Vagina (tissue), 2 donors: ENCODE measurements around the gene SKA1. TPM values are rescaled to one million over a fixed set of nuclear protein-coding genes. Genes with fewer than 3 reads are reported as not detected.

Source experiments
- DNase-seq, 2 donors: peaks; one replicate each; pipeline ENCODE4 v3.0.0-alpha.2; 2017; ENCODE audit errors: extremely low spot score in 2 of 2
- H3K27ac ChIP-seq: fragments of 200-600 bp; sonication (generic); one replicate; pipeline ENCODE4 v1.5.1; 2019
- H3K27me3 ChIP-seq: fragments of 200-600 bp; sonication (generic); one replicate; pipeline ENCODE4 v1.5.1; 2019
- H3K36me3 ChIP-seq, 2 donors: fragments of 200-600 bp; sonication (generic); one replicate each; pipeline ENCODE4 v1.5.1; 2017 to 2019
- H3K4me1 ChIP-seq: fragments of 200-600 bp; sonication (generic); one replicate; pipeline ENCODE4 v1.5.1; 2019
- H3K4me3 ChIP-seq, 2 donors: fragments of 200-600 bp; sonication (generic); 1 replicate in 1 of 2; 2 replicates in 1 of 2; pipeline ENCODE4 v1.5.1; 2016 to 2019
- H3K9me3 ChIP-seq: fragments of 200-600 bp; sonication (generic); one replicate; pipeline ENCODE4 v1.5.1; 2019
- POLR2A ChIP-seq, 2 donors: fragments of 450-650 bp; IDR thresholded peaks; one replicate each; pipeline ENCODE4 v1.6.1; 2017; ENCODE audit warnings: antibody characterized with exemption in 2 of 2, mild to moderate bottlenecking in 2 of 2, moderate library complexity in 2 of 2
- POLR2AphosphoS5 ChIP-seq, 2 donors: sonication (generic); formaldehyde crosslinking; IDR thresholded peaks; one replicate each; pipeline ENCODE4 v1.9.0; 2017; ENCODE audit warnings: antibody characterized with exemption in 2 of 2, mild to moderate bottlenecking in 2 of 2, low read depth in 1 of 2; ENCODE audit not compliant: insufficient read depth in 1 of 2
- intact Hi-C: fragments of 100-400 bp; cut with DNase I; formaldehyde crosslinking; loops from one replicate; pipeline ENCODE4 v1.15.1; 2023
- total RNA-seq: library from RNA; depleted of rRNA; stranded (reverse); fragments of >200 nt; gene quantifications from one replicate; pipeline ENCODE4 v1.2.3, GENCODE V29; 2016
- TF ChIP-seq, protein P1 (sequence below), 3 experiments: fragments of 450-650 bp in 2 of 3; fragments of 200-600 bp in 1 of 3; sonication (generic) in 1 of 3; IDR thresholded peaks; one replicate each; pipeline ENCODE4 v1.5.1; 2017 to 2019; ENCODE audit warnings: antibody characterized with exemption in 3 of 3, mild to moderate bottlenecking in 2 of 3, moderate library complexity in 2 of 3

Gene SKA1, protein sequence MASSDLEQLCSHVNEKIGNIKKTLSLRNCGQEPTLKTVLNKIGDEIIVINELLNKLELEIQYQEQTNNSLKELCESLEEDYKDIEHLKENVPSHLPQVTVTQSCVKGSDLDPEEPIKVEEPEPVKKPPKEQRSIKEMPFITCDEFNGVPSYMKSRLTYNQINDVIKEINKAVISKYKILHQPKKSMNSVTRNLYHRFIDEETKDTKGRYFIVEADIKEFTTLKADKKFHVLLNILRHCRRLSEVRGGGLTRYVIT
- 0.74 TPM for total RNA-seq

DNA sequence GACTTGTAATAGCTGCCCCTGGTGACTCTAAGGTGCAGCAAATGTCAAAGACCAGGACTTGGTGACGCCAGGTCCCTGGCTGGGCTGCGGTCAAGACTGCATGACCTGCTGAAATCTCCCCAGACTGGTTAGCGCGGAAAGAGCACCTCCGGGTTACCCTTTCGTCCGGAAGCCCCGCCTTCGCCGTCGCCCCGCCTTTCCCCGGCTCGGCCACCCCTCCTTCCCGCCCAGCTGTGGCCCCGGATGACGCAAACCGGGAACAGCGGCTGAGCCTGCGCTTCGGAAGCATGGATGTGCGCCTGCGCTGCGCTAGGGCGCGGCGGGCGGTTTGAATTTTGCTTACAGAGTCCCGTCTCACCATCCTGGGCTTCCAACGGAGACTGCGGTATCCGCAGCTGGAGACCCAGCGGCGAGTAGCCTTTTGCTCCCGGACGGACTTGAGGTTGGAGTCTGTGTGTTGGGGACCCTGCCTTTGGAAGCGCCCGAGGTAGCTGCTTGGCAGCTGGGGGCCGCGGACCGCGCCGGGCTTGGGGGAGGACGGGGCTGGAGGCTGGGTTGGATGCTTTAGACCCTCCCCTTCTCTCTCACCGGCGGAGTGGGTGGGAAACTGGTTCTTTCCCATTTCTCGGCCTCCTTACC is at the start of gene SKA1:
SKA1 (plus strand) TSS at position 294 of the 639 bp plus-strand sequence. CDS start 785 bp downstream, outside the sequence.
- TF ChIP-seq POLR2AphosphoS5 (IDR thresholded peaks at IDR 0.05; ENCODE audit: insufficient read depth in 1 of 2, low read depth in 1 of 2), result peak; percentile 71 to 93
- peak in 1 of 2 donors; percentile 8 for TF ChIP-seq POLR2A (IDR thresholded peaks at IDR 0.05)
- TF ChIP-seq, protein P1, sequence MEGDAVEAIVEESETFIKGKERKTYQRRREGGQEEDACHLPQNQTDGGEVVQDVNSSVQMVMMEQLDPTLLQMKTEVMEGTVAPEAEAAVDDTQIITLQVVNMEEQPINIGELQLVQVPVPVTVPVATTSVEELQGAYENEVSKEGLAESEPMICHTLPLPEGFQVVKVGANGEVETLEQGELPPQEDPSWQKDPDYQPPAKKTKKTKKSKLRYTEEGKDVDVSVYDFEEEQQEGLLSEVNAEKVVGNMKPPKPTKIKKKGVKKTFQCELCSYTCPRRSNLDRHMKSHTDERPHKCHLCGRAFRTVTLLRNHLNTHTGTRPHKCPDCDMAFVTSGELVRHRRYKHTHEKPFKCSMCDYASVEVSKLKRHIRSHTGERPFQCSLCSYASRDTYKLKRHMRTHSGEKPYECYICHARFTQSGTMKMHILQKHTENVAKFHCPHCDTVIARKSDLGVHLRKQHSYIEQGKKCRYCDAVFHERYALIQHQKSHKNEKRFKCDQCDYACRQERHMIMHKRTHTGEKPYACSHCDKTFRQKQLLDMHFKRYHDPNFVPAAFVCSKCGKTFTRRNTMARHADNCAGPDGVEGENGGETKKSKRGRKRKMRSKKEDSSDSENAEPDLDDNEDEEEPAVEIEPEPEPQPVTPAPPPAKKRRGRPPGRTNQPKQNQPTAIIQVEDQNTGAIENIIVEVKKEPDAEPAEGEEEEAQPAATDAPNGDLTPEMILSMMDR (IDR thresholded peaks at IDR 0.05), result no peak
- H3K9me3 ChIP-seq, result no peaks in the 10 kb centered on the region
- intact Hi-C loops, result no loop called here

DNA sequence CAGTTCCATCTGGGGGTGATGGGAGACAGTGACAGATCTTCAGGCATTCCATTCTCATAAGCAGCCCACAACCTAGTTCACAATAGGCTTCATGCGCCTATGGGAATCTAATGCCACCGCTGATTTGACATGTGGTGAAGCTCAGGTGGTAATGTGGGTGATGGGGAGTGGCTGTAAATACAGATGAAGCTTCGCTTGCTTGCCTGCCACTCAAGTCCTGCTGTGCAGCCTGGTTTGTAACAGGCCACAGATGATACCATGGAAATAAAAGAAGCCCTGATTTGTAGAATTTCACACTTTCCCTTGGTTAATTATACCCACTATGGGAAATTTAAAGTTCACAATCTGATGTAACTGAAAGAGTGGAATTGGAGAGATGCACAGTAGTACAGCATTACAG is 46.9 kb upstream of the SKA1 start:
- TF ChIP-seq, protein P1 (IDR thresholded peaks at IDR 0.05), result no peak
- no peak for TF ChIP-seq POLR2AphosphoS5 (IDR thresholded peaks at IDR 0.05; ENCODE audit: insufficient read depth in 1 of 2, low read depth in 1 of 2)
- TF ChIP-seq POLR2A (IDR thresholded peaks at IDR 0.05), result no peak

More for the DNA sequence above, at the start of gene SKA1:
- peaks cover 7% of the 10 kb centered on the region for H3K4me1 ChIP-seq
- peak in 1 of 2 donors; percentile 97 for DNase-seq
- H3K36me3 ChIP-seq, result no peaks in the 10 kb centered on the region
- peak within 1 kb of the TSS; percentile 43 to 55 for H3K4me3 ChIP-seq
- no peaks in the 10 kb centered on the region for H3K27me3 ChIP-seq
- H3K27ac ChIP-seq, result peak within 1 kb of the TSS; percentile 65

DNA sequence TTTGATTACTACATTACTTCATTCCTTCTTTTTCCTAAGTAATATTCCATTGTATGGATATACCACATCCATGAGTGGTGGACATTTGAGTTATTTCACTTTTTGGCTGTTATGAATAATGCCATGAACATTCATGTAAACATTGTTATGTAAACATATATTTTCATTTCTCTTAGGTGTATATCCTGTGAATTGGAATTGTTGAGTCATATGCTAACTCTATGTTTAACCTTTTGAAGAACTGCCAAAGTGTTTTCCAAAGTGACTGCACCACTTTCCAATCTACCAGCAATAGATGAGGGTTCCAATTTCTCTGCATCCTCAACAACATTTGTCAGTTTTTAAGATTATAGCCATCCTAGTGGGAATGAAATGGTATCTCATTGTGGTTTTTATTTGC is 44.7 kb upstream of the SKA1 start:
- intact Hi-C loops, result no loop called here
- H3K27me3 ChIP-seq, result no peaks in the 10 kb centered on the region
- no peaks in the 10 kb centered on the region for H3K9me3 ChIP-seq
- DNase-seq, result no peak
- no peak overlapping the region for H3K27ac ChIP-seq
- H3K4me1 ChIP-seq, result no peaks in the 10 kb centered on the region
- H3K36me3 ChIP-seq, result no peaks in the 10 kb centered on the region
- no peak for TF ChIP-seq POLR2AphosphoS5 (IDR thresholded peaks at IDR 0.05; ENCODE audit: insufficient read depth in 1 of 2, low read depth in 1 of 2)
- TF ChIP-seq POLR2A (IDR thresholded peaks at IDR 0.05), result no peak
- no peak overlapping the region for H3K4me3 ChIP-seq

More for the DNA sequence above, 46.9 kb upstream of the SKA1 start:
- Histone ChIP-seq H3K9me3 (no peaks in the 10 kb centered on the region), H3K27me3 (no peaks in the 10 kb centered on the region), H3K4me3 (no peak overlapping the region), H3K4me1 (no peaks in the 10 kb centered on the region), H3K27ac (no peak overlapping the region), H3K36me3 (no peaks in the 10 kb centered on the region)
- no peak for DNase-seq
- intact Hi-C loops, result no loop called here

DNA sequence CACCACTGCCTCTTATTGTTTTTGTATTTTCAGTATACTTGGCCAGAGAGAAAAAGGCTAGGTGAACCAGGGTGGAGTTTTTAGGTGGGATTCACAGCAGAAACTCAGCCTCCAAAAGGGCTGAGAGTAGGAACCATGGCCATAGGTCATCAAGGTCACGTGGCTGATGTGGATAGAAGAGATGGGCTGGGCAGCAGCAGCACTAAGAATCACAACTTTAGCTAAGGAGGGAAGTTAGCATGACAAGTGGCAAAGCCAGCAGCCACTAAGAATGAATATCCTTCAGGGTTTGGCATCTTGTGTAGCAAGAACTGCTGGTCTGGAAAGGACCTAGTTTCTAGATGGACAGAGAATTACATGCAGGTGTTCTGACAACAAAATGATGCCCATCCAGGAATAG is 43.2 kb upstream of the SKA1 start:
- no peak for DNase-seq
- H3K36me3 ChIP-seq, result no peaks in the 10 kb centered on the region
- H3K4me3 ChIP-seq, result no peak overlapping the region
- no peaks in the 10 kb centered on the region for H3K9me3 ChIP-seq
- TF ChIP-seq, protein P1 (IDR thresholded peaks at IDR 0.05), result no peak
- TF ChIP-seq POLR2AphosphoS5 (IDR thresholded peaks at IDR 0.05; ENCODE audit: insufficient read depth in 1 of 2, low read depth in 1 of 2) (no peak), POLR2A (IDR thresholded peaks at IDR 0.05) (no peak)
- intact Hi-C loops, result no loop called here
- H3K27ac ChIP-seq, result no peak overlapping the region
- no peaks in the 10 kb centered on the region for H3K27me3 ChIP-seq
- H3K4me1 ChIP-seq, result no peaks in the 10 kb centered on the region

DNA sequence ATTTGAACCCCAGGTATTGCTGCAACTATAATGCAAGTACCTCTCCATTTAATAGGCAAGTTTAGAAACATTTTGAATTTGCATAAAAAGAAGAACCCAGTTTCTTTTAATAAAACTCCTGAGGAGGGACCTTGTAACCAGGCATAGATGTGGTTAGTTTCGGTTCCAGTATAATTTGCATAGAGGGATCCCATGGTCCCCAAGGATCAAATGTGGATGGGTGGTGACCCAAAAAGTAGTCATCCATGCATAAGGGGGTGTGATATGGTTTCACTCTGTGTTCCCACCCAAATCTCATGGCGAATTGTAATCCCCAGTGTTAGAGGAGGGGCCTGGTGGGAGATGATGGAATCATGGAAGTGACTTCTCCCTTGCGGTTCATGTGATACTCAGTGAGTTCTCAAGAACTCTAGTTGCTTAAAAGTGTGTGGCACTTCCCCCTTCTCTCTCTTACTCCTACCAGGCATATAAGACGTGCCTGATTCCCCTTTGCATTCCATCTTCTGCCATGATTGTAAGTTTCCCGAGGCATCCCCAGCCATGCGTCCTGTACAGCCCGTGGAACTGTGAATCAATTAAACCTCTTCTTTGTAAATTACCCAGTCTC is 40.2 kb upstream of the SKA1 start:
- no peaks in the 10 kb centered on the region for H3K27me3 ChIP-seq
- no peak overlapping the region for H3K27ac ChIP-seq
- no peak for TF ChIP-seq POLR2AphosphoS5 (IDR thresholded peaks at IDR 0.05; ENCODE audit: insufficient read depth in 1 of 2, low read depth in 1 of 2)
- TF ChIP-seq, protein P1 (IDR thresholded peaks at IDR 0.05), result no peak
- no peak for TF ChIP-seq POLR2A (IDR thresholded peaks at IDR 0.05)
- H3K4me1 ChIP-seq, result no peaks in the 10 kb centered on the region
- intact Hi-C loops, result no loop called here
- no peak for DNase-seq
- no peaks in the 10 kb centered on the region for H3K36me3 ChIP-seq
- H3K9me3 ChIP-seq, result no peaks in the 10 kb centered on the region
- H3K4me3 ChIP-seq, result no peak overlapping the region
